ENCODE measurements around the gene CHTF18.
"Not testable (repeated sequence)": the region's sequence is repeated elsewhere in the genome, so short reads cannot be mapped to it uniquely, and the experiment has no call there.

The CHTF18 gene

DNA sequence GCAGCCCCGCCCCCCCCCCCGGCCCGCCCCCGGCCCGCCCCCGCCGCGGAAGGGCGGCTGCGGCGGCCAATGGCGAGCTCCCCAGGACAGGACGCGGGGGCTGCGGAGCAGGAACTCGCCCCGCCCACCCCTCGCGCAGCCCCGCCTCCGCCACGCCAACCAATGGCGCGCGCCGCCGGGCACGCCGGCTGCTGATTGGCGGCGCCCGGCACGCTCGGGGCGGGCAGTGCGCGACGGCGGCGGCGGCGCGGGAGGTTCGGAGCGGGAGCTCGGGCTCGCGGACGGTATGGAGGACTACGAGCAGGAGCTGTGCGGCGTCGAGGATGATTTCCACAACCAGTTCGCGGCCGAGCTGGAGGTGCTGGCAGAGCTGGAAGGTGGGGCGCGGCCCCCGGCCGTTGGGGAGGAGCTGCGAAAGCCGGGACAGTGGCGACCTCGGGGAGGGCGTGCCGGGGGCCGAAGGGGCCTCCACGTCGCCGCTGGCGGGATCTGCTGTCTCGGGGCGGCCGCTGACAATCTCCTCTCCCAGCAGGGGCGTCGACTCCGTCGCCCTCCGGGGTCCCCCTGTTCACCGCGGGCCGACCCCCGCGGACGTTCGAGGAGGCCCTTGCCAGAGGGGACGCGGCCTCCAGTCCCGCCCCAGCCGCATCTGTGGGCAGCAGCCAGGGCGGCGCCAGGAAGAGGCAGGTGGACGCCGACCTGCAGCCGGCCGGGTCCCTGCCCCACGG lies at the start of gene CHTF18:
Gene CHTF18, plus strand, starts transcription at position 222 of the 728 bp plus-strand sequence. Its CDS starts 65 bp downstream, at position 287.
- DNase-seq: peak; percentile 86

GRCh38 chr16:739560-740458 lies 48.6 kb upstream of the CHTF18 start:
- DNase-seq: no peak

- DNase-seq: no peak
Measured at GRCh38 chr16:740459-740763, 48.0 kb upstream of the CHTF18 start.

GRCh38 chr16:740764-741505 lies 47.5 kb upstream of the CHTF18 start, which contains the start of gene CIAO3:
CIAO3 (minus strand) TSS chr16:740997; CDS start chr16:740985, 12 bp downstream.
- peak; percentile 83 for DNase-seq

DNA sequence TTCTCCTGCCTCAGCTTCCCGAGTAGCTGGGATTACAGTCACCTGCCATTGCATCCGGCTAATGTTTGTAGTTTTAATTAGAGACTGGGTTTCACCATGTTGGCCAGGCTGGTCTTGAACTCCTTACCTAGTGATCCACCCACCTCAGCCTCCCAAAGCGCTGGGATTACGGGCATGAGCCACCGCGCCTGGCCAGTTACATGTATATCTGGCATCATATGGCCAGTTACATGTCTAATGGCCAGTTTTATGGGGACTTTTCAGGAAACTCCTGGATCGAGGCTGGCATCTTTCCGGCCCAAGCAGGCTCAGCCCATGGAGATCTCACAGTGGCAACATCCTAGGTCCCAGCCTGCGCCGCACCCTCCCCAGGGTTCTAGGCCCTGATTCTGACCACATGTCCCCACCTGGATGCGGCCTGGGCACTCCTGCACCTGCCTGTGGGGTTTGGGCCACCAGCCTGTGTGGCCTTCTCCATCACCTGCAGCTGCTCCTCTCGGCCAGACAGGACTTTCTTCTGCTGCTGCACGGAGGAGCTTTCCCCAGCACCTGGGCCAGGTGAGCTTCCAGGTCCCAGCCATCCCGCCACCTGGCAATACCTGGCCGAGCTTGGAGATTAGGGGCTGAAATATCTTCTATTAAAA lies 46.3 kb upstream of the CHTF18 start:
- no peak for DNase-seq

DNA sequence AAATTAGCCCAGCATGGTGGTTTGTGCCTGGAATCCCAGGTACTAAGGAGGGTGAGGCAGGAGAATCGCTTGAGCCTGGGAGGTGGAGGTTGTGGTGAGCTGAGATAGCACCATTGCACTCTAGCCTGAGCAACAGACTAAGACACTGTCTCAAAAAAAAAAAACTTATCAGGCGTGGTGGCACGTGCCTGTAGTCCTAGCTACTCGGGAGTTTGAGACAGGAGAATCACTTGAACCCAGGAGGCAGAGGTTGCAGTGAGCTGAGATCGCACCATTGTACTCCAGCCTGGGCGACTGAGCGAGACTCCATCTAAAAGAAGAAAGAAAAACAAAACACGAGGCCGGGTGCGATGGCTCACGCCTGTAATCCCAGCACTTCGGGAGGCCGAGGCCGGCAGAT lies 45.5 kb upstream of the CHTF18 start:
- not testable (repeated sequence) for DNase-seq

- DNase-seq: no peak
Measured at GRCh38 chr16:743794-744500, 44.5 kb upstream of the CHTF18 start.

- no peak for DNase-seq
Measured at GRCh38 chr16:745739-746138, 42.7 kb upstream of the CHTF18 start.

- DNase-seq: no peak
Measured at GRCh38 chr16:746637-747036, 41.8 kb upstream of the CHTF18 start.

- DNase-seq: no peak
Measured at GRCh38 chr16:747978-748746, 40.3 kb upstream of the CHTF18 start.

DNA sequence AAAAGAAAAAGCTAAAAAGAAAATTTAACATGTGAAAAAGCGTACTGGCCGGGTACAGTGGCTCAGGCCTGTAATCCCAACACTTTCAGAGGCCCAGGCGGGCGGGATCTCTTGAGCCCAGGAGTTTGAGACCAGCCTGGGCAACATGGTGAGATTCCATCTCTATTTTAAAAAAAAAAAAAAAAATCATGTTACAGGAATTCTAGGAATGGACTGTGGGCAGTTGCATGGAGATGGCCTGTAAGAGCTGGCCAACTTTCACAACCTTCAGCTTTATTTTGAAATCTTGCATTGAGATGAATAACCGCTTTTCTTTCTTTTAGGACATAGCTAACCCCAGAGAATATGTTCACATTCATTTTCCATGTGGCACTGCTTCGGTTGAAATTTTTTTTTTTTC lies 39.4 kb upstream of the CHTF18 start:
- no peak for DNase-seq

- DNase-seq: no peak
Measured at GRCh38 chr16:750485-750884, 37.9 kb upstream of the CHTF18 start.

- no peak for DNase-seq
Measured at GRCh38 chr16:751152-752006, 37.0 kb upstream of the CHTF18 start.

- no peak for DNase-seq
Measured at GRCh38 chr16:752007-752312, 36.5 kb upstream of the CHTF18 start.

DNA sequence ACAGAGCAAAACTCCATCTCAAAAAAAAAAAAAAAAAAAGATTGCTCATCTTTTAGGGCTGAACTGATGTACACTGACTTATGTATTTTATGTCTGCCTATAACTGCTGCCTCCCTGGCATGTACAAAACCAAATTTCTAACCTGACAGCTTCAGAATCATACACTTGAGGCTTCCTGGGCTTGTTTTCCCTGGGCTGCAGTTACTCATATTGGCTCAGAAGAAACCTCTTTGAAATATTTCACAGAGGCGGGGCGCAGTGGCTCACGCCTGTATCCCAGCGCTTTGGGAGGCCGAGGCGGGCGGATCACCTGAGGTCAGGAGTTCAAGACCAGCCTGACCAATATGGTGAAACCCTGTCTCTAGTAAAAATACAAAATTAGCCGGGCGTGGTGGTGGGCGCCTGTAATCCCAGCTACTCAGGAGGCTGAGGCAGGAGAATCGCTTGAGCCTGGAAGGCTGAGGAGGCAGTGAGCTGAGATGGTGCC lies 34.3 kb upstream of the CHTF18 start:
- not testable (repeated sequence) for DNase-seq

DNA sequence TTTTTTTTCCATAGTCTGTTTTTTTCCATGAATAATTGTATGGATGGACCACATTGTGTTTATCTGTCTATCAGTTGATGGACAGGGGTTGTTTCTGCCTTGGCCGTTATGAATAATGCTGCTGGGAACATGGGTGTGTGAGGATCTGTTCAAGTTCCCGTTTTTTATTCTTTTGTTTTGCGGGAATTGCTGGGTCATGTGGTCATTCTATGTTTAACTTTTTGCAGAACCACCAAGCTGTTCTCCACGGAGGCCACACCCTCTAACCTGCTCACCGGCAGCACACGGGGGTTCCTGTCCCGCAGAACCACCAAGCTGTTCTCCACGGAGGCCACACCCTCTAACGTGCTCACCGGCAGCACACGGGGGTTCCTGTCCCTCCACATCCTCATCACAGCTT lies 33.8 kb upstream of the CHTF18 start:
- DNase-seq: no peak

DNA sequence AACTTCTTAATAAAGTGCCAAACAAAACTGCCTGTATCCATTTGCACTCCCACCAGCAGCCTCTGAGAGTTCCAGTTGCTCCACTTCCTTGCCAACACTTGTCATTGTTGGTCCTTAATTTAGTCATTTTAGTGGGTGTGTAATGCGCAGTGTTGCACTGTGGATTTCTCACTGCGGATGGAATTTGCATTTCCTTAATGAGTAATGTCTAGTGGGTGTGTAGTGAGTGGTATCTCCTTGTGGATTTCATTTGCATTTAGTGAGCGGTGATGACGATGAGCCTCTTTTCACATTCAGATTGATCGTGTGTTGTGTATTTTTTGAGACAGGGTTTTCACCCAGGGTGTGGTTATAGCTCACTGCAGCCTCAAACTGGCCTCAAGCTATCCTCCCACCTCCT lies 32.0 kb upstream of the CHTF18 start:
- DNase-seq: no peak

GRCh38 chr16:759110-759910 lies 29.1 kb upstream of the CHTF18 start:
- DNase-seq: no peak

DNA sequence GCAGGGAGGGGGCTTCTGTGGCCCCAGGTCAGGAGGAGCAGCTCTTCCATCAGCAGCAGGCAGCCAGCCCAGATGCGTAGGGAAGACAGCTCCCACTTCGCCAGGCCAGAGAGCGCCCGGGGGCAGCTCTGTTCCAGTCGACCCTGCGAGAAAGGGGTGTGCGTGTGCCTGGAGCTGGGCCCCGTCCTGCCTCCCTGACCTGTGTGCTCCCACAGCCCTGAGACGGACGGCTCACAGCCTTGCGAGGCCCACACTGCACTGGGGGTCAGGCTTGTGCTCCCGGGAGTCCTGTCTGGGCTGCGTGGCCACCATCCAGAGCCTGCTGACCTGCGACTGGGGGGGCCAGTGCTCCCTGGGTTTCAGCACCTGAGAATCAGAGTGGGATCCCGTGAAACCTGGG lies 28.4 kb upstream of the CHTF18 start:
- no peak for DNase-seq
